Neural cell (in vitro differentiated cells): ENCODE data around the gene HIP1. TPM values are rescaled to one million over a fixed set of nuclear protein-coding genes. Genes with fewer than 3 reads are reported as not detected.
"Not testable (repeated sequence)": the region's sequence is repeated elsewhere in the genome, so short reads cannot be mapped to it uniquely, and the experiment has no call there.

Source experiments
- H2AFZ ChIP-seq: fragments of 200-600, 300-800 bp; sonication (generic), shearing (Covaris generic); 2 replicates; pipeline ENCODE4 v1.6.0; 2014; ENCODE audit warnings: low read depth, mild to moderate bottlenecking, antibody characterized with exemption, low read length, moderate library complexity
- H3F3A ChIP-seq: fragments of 200-600 bp; shearing (Covaris generic); 2 replicates; pipeline ENCODE4 v1.6.1; 2016; ENCODE audit warnings: mild to moderate bottlenecking, moderate library complexity, mixed read lengths, antibody characterized with exemption, low read length; ENCODE audit not compliant: insufficient read depth, poor library complexity, severe bottlenecking
- H3K27ac ChIP-seq: fragments of 200-600, 300-800 bp; sonication (generic), shearing (Covaris generic); 2 replicates; pipeline ENCODE4 v1.5.1; 2014; ENCODE audit warnings: mild to moderate bottlenecking, low read length, moderate library complexity
- H3K27me3 ChIP-seq: fragments of 300-800, 200-600 bp; sonication (generic), shearing (Covaris generic); 2 replicates; pipeline ENCODE4 v1.6.0; 2014; ENCODE audit warnings: mild to moderate bottlenecking, low read depth, low read length, moderate library complexity; ENCODE audit not compliant: insufficient read depth
- H3K36me3 ChIP-seq: fragments of 300-800, 200-600 bp; sonication (generic), shearing (Covaris generic); 2 replicates; pipeline ENCODE4 v1.5.1; 2014; ENCODE audit warnings: mild to moderate bottlenecking, antibody characterized with exemption, low read length, moderate library complexity; ENCODE audit not compliant: insufficient read depth
- H3K4me2 ChIP-seq: fragments of 300-800, 200-600 bp; sonication (generic), shearing (Covaris generic); 2 replicates; pipeline ENCODE4 v1.6.0; 2014; ENCODE audit warnings: mild to moderate bottlenecking, low read length
- H3K4me3 ChIP-seq: fragments of 300-800, 200-600 bp; sonication (generic), shearing (Covaris generic); 2 replicates; pipeline ENCODE4 v1.5.1; 2014; ENCODE audit warnings: mild to moderate bottlenecking, low read length, moderate library complexity
- H3K79me2 ChIP-seq: fragments of 200-600 bp; shearing (Covaris generic); replicated peaks from 2 replicates; pipeline ENCODE4 v1.6.0; 2014; ENCODE audit warnings: mild to moderate bottlenecking, low read length, moderate library complexity; ENCODE audit not compliant: insufficient read depth
- H3K9ac ChIP-seq: fragments of 300-800, 200-600 bp; sonication (generic), shearing (Covaris generic); 2 replicates; pipeline ENCODE4 v1.6.1; 2016; ENCODE audit warnings: mild to moderate bottlenecking, low read length, mixed read lengths
- H3K9me2 ChIP-seq: fragments of 200-600 bp; shearing (Covaris generic); 2 replicates; pipeline ENCODE4 v1.6.1; 2016; ENCODE audit warnings: mild to moderate bottlenecking, low read length, mixed read lengths; ENCODE audit not compliant: insufficient read depth
- H3K9me3 ChIP-seq: fragments of 200-600, 300-800 bp; sonication (generic), shearing (Covaris generic); 2 replicates; pipeline ENCODE4 v1.6.1; 2016; ENCODE audit warnings: mild to moderate bottlenecking, mixed run types, low read length, moderate library complexity, mixed read lengths
- H4K20me1 ChIP-seq: fragments of 200-600 bp; shearing (Covaris generic); 2 replicates; pipeline ENCODE4 v1.6.1; 2016; ENCODE audit warnings: mild to moderate bottlenecking, mixed run types; ENCODE audit not compliant: insufficient read depth
- CTCF ChIP-seq: fragments of 450-650 bp; IDR thresholded peaks from 2 replicates; pipeline ENCODE4 v1.5.1; 2014; ENCODE audit warnings: antibody characterized with exemption, mild to moderate bottlenecking, moderate library complexity; ENCODE audit not compliant: poor library complexity, severe bottlenecking
- EP300 ChIP-seq: fragments of 450-650 bp; conservative IDR thresholded peaks from 2 replicates; pipeline ENCODE4 v1.6.1; 2014; ENCODE audit warnings: antibody characterized with exemption, mild to moderate bottlenecking, moderate library complexity; ENCODE audit not compliant: poor library complexity, severe bottlenecking
- EZH2 ChIP-seq: fragments of 200-600, 300-800 bp; shearing (Covaris generic), sonication (generic); IDR thresholded peaks from 2 replicates; pipeline ENCODE4 v1.6.1; 2014; ENCODE audit warnings: antibody characterized with exemption, low read length, borderline replicate concordance, mild to moderate bottlenecking; ENCODE audit not compliant: insufficient read depth, poor library complexity, severe bottlenecking
- MXI1 ChIP-seq: fragments of 450-650 bp; conservative IDR thresholded peaks from 2 replicates; pipeline ENCODE4 v1.6.1; 2014; ENCODE audit warnings: antibody characterized with exemption, mild to moderate bottlenecking; ENCODE audit not compliant: poor library complexity, severe bottlenecking
- POLR2AphosphoS5 ChIP-seq: IDR thresholded peaks from 2 replicates; pipeline ENCODE4 v1.6.1; 2012
- RAD21 ChIP-seq: fragments of 450-650 bp; conservative IDR thresholded peaks from 2 replicates; pipeline ENCODE4 v1.6.1; 2014; ENCODE audit warnings: antibody characterized with exemption, mild to moderate bottlenecking, moderate library complexity
- REST ChIP-seq: IDR thresholded peaks from 2 replicates; pipeline ENCODE4 v1.6.1; 2012; ENCODE audit warnings: borderline replicate concordance
- SMC3 ChIP-seq: fragments of 450-650 bp; conservative IDR thresholded peaks from 2 replicates; pipeline ENCODE4 v1.6.1; 2014; ENCODE audit warnings: antibody characterized with exemption, mild to moderate bottlenecking, moderate library complexity; ENCODE audit not compliant: poor library complexity
- TAF1 ChIP-seq: IDR thresholded peaks from 2 replicates; pipeline ENCODE4 v1.6.1; 2012; ENCODE audit warnings: low read depth
- polyA plus RNA-seq: library from polyadenylated mRNA; depleted of rRNA; stranded (reverse); fragments of >200 nt; gene quantifications from 2 replicates; pipeline ENCODE4 v1.2.3, GENCODE V29; 2014

Gene HIP1
- polyA plus RNA-seq, 1 donor from 2014 or later: 12.9 TPM

- Histone ChIP-seq H3K27me3 (no peaks in the 10 kb centered on the region), H3K9me3 (no peaks in the 10 kb centered on the region), H2AFZ (no peak overlapping the region), H3K27ac (no peak overlapping the region), H3F3A (no peaks in the 10 kb centered on the region), H3K79me2 (no peaks in the 10 kb centered on the region), H3K36me3 (no peaks in the 10 kb centered on the region), H3K4me3 (no peak overlapping the region), H4K20me1 (no peaks in the 10 kb centered on the region), H3K9ac (no peak overlapping the region), H3K4me2 (no peak overlapping the region), H3K9me2 (no peaks in the 10 kb centered on the region)
- TF ChIP-seq TAF1 (no peak), SMC3 (no peak), RAD21 (no peak), EZH2 (no peak), REST (no peak), CTCF (no peak), MXI1 (no peak), EP300 (no peak)
Measured at GRCh38 chr7:75719626-75720025, 19.1 kb downstream of the HIP1 start.

- H4K20me1 ChIP-seq: no peaks in the 10 kb centered on the region
- no peaks in the 10 kb centered on the region for H3K27me3 ChIP-seq
- no peaks in the 10 kb centered on the region for H3K36me3 ChIP-seq
- H3K4me2 ChIP-seq: no peak overlapping the region
- no peaks in the 10 kb centered on the region for H3F3A ChIP-seq
- H3K9me3 ChIP-seq: no peaks in the 10 kb centered on the region
- TF ChIP-seq SMC3: no peak
- TF ChIP-seq EP300: no peak
- TF ChIP-seq POLR2AphosphoS5: no peak
- no peak for TF ChIP-seq MXI1
- no peak for TF ChIP-seq RAD21
- no peak for TF ChIP-seq EZH2
- TF ChIP-seq CTCF: no peak
- no peak for TF ChIP-seq TAF1
- no peak for TF ChIP-seq REST
- no peak overlapping the region for H2AFZ ChIP-seq
- H3K9ac ChIP-seq: no peak overlapping the region
- no peak overlapping the region for H3K4me3 ChIP-seq
- H3K27ac ChIP-seq: no peak overlapping the region
- H3K79me2 ChIP-seq: no peaks in the 10 kb centered on the region
- H3K9me2 ChIP-seq: no peaks in the 10 kb centered on the region
Measured at GRCh38 chr7:75718390-75719031, 20.2 kb downstream of the HIP1 start.

GRCh38 chr7:75717746-75718145 lies 21.0 kb downstream of the HIP1 start:
- H3K9ac ChIP-seq, H3K4me3 ChIP-seq, H2AFZ ChIP-seq, H3K9me3 ChIP-seq, H3K27ac ChIP-seq, H3K27me3 ChIP-seq, H3K9me2 ChIP-seq, H4K20me1 ChIP-seq, H3K79me2 ChIP-seq, H3F3A ChIP-seq, H3K36me3 ChIP-seq, H3K4me2 ChIP-seq: not testable (repeated sequence)
